H1 (cell line): ENCODE measurements around the gene KRT77. TPM values are rescaled to one million over a fixed set of nuclear protein-coding genes. Genes with fewer than 3 reads are reported as not detected.

ENCODE experiments used
- CTCF ChIA-PET: fragments of 300-600 bp; sonication (Branson Sonifier 250); formaldehyde crosslinking; loops from one replicate; lab custom pipeline; 2021; ENCODE audit not compliant: partially characterized antibody; lab: Charles Lee
- POLR2A ChIA-PET: fragments of 300-600 bp; sonication (Branson Sonifier 250); formaldehyde crosslinking; loops from one replicate; lab custom pipeline; 2021; ENCODE audit warnings: inconsistent platforms; ENCODE audit not compliant: partially characterized antibody; lab: Charles Lee
- DNase-seq, 2 experiments: peaks; one replicate each; pipeline versions ENCODE4 v3.0.0 to v3.0.0-alpha.2; 2010 to 2022; ENCODE audit warnings: low spot score in 2 of 2, low read depth in 1 of 2, mixed read lengths in 1 of 2
- FAIRE-seq: peaks from 2 replicates; lab custom pipeline; 2011; peaks lifted over from hg19 to GRCh38; lab: Jason Lieb, UNC
- H2AFZ ChIP-seq: 2 replicates; pipeline ENCODE4 v1.8.1; 2012; ENCODE audit warnings: low read length, inconsistent platforms
- H2AK5ac ChIP-seq: 2 replicates; pipeline ENCODE4 v1.6.1; 2013; ENCODE audit warnings: low read depth, low read length
- H2BK120ac ChIP-seq: replicated peaks from 2 replicates; pipeline ENCODE3; 2013; ENCODE audit warnings: low read depth, low read length, inconsistent platforms
- H2BK12ac ChIP-seq: 2 replicates; pipeline ENCODE4 v1.6.1; 2013; ENCODE audit warnings: low read depth, low read length
- H2BK15ac ChIP-seq: 2 replicates; pipeline ENCODE4 v1.6.1; 2013; ENCODE audit warnings: low read length
- H2BK20ac ChIP-seq: 2 replicates; pipeline ENCODE4 v1.6.1; 2013; ENCODE audit warnings: low read length
- H2BK5ac ChIP-seq: 2 replicates; pipeline ENCODE4 v1.6.1; 2013; ENCODE audit warnings: low read depth, low read length
- H3K14ac ChIP-seq: 2 replicates; pipeline ENCODE4 v1.6.1; 2013; ENCODE audit warnings: inconsistent platforms; ENCODE audit not compliant: insufficient read length
- H3K18ac ChIP-seq: 2 replicates; pipeline ENCODE4 v1.6.1; 2013; ENCODE audit warnings: low read length; ENCODE audit errors: extremely low read depth
- H3K23ac ChIP-seq: 2 replicates; pipeline ENCODE4 v1.6.1; 2013; ENCODE audit warnings: inconsistent platforms; ENCODE audit not compliant: insufficient read length
- H3K23me2 ChIP-seq: 2 replicates; pipeline ENCODE4 v1.6.1; 2013; ENCODE audit warnings: low read depth, low read length
- H3K27ac ChIP-seq: 2 replicates; pipeline ENCODE4 v1.6.1; 2011; ENCODE audit warnings: low read depth, low read length, inconsistent platforms
- H3K27me3 ChIP-seq, 4 experiments: replicated peaks in 1 of 4; 1 replicate in 1 of 4; 2 replicates in 3 of 4; pipeline versions ENCODE4 v1.6.1 to v1.8.1; 2011 to 2013; ENCODE audit warnings: low read length in 3 of 4, mild to moderate bottlenecking in 3 of 4, inconsistent platforms in 2 of 4, mixed read lengths in 2 of 4, moderate library complexity in 1 of 4; ENCODE audit not compliant: control insufficient read depth in 3 of 4, insufficient read depth in 3 of 4; ENCODE audit errors: extremely low read depth in 1 of 4
- H3K36me3 ChIP-seq, 4 experiments: 2 replicates each; pipeline versions ENCODE4 v1.6.1 to v1.8.1; 2011 to 2013; ENCODE audit warnings: mild to moderate bottlenecking in 4 of 4, low read length in 3 of 4, moderate library complexity in 2 of 4, control low read depth in 1 of 4, inconsistent platforms in 1 of 4; ENCODE audit not compliant: insufficient read depth in 4 of 4, control insufficient read depth in 2 of 4
- H3K4ac ChIP-seq: replicated peaks from 2 replicates; pipeline ENCODE3; 2013; ENCODE audit warnings: low read length, low read depth, mixed read lengths, inconsistent platforms; ENCODE audit not compliant: insufficient read length
- H3K4me1 ChIP-seq, 4 experiments: replicated peaks in 1 of 4; 1 replicate in 1 of 4; 2 replicates in 3 of 4; pipeline versions ENCODE4 v1.6.1 to v1.8.1; 2011 to 2013; ENCODE audit warnings: low read length in 3 of 4, inconsistent platforms in 2 of 4, mixed read lengths in 1 of 4; ENCODE audit not compliant: insufficient read depth in 4 of 4, control insufficient read depth in 3 of 4
- H3K4me2 ChIP-seq, 2 experiments: 2 replicates each; pipeline versions ENCODE4 v1.6.1 to v1.8.1; 2011 to 2013; ENCODE audit warnings: low read depth in 2 of 2, low read length in 2 of 2, control low read depth in 1 of 2, inconsistent platforms in 1 of 2, mild to moderate bottlenecking in 1 of 2; ENCODE audit not compliant: insufficient read depth in 1 of 2
- H3K4me3 ChIP-seq, 4 experiments: fragments of 200-600, 300-600 bp in 1 of 4; sonication (generic), shearing (Covaris generic), sonication (Bioruptor Twin) in 1 of 4; 2 replicates each; pipeline versions ENCODE4 v1.5.1 to v1.8.1; 2011 to 2016; ENCODE audit warnings: low read length in 4 of 4, low read depth in 3 of 4, control low read depth in 2 of 4, inconsistent platforms in 2 of 4, mild to moderate bottlenecking in 2 of 4, mixed read lengths in 1 of 4, moderate library complexity in 1 of 4; ENCODE audit not compliant: insufficient read depth in 2 of 4; ENCODE audit errors: extremely low read depth in 1 of 4
- H3K56ac ChIP-seq: replicated peaks from 2 replicates; pipeline ENCODE3; 2013; ENCODE audit warnings: low read depth, mild to moderate bottlenecking, mixed read lengths, low read length, inconsistent platforms; ENCODE audit not compliant: insufficient read length
- H3K79me1 ChIP-seq: 2 replicates; pipeline ENCODE4 v1.6.1; 2013; ENCODE audit warnings: low read depth, low read length, control low read depth
- H3K79me2 ChIP-seq, 2 experiments: 2 replicates each; pipeline versions ENCODE4 v1.6.1 to v1.8.1; 2012 to 2013; ENCODE audit warnings: low read length in 2 of 2, mild to moderate bottlenecking in 2 of 2, inconsistent platforms in 1 of 2; ENCODE audit not compliant: insufficient read depth in 2 of 2, control insufficient read depth in 1 of 2
- H3K9ac ChIP-seq, 4 experiments: replicated peaks in 1 of 4; 1 replicate in 1 of 4; 2 replicates in 3 of 4; pipeline versions ENCODE4 v1.6.1 to v1.8.1; 2011 to 2013; ENCODE audit warnings: low read depth in 3 of 4, low read length in 3 of 4, control low read depth in 2 of 4, mild to moderate bottlenecking in 2 of 4, moderate library complexity in 2 of 4, inconsistent platforms in 1 of 4; ENCODE audit errors: extremely low read depth in 1 of 4
- H3K9me3 ChIP-seq, 2 experiments: 2 replicates each; pipeline versions ENCODE4 v1.6.1 to v1.8.1; 2012 to 2013; ENCODE audit warnings: mild to moderate bottlenecking in 2 of 2, moderate library complexity in 2 of 2, control low read depth in 1 of 2, inconsistent platforms in 1 of 2, low read depth in 1 of 2, low read length in 1 of 2, mixed read lengths in 1 of 2; ENCODE audit not compliant: insufficient read depth in 2 of 2
- H4K20me1 ChIP-seq, 2 experiments: replicated peaks in 1 of 2; 2 replicates each; pipeline versions ENCODE3 to v1.8.1; 2011 to 2013; ENCODE audit warnings: inconsistent platforms in 2 of 2, low read length in 2 of 2, mild to moderate bottlenecking in 1 of 2; ENCODE audit not compliant: insufficient read depth in 2 of 2, control insufficient read depth in 1 of 2
- H4K5ac ChIP-seq: 2 replicates; pipeline ENCODE4 v1.6.1; 2013; ENCODE audit warnings: low read length, low read depth, mixed read lengths, inconsistent platforms; ENCODE audit not compliant: insufficient read length
- H4K8ac ChIP-seq: 2 replicates; pipeline ENCODE4 v1.8.0; 2013; ENCODE audit warnings: mild to moderate bottlenecking, moderate library complexity, low read length, inconsistent platforms; ENCODE audit not compliant: insufficient read depth; ENCODE audit errors: extremely low read depth
- H4K91ac ChIP-seq: replicated peaks from 2 replicates; pipeline ENCODE3; 2013; ENCODE audit warnings: low read length, mixed read lengths, inconsistent platforms; ENCODE audit not compliant: insufficient read length
- ATF3 ChIP-seq: IDR thresholded peaks from 2 replicates; pipeline ENCODE4 v1.6.1; 2011; ENCODE audit warnings: low read depth, mild to moderate bottlenecking, low read length; ENCODE audit not compliant: insufficient read depth
- BCL11A ChIP-seq, 2 experiments: IDR thresholded peaks; one replicate each; pipeline ENCODE4 v1.6.1; 2011; ENCODE audit warnings: low read depth in 2 of 2, low read length in 2 of 2, mild to moderate bottlenecking in 2 of 2
- BRCA1 ChIP-seq: IDR thresholded peaks from 2 replicates; pipeline ENCODE4 v1.6.1; 2012; ENCODE audit warnings: low read depth, low read length, improper control_type of control experiment
- CTBP2 ChIP-seq: IDR thresholded peaks from 2 replicates; pipeline ENCODE4 v1.7.0; 2011; ENCODE audit warnings: borderline replicate concordance, mild to moderate bottlenecking, moderate library complexity, mixed read lengths, low read length; ENCODE audit not compliant: insufficient read depth, insufficient read length
- E2F6 ChIP-seq: IDR thresholded peaks from 2 replicates; pipeline ENCODE4 v1.6.1; 2012; ENCODE audit warnings: inconsistent platforms
- EP300 ChIP-seq, 2 experiments: IDR thresholded peaks; 1 replicate in 1 of 2; 2 replicates in 1 of 2; pipeline ENCODE4 v1.6.1; 2011 to 2012; ENCODE audit warnings: low read depth in 2 of 2, low read length in 2 of 2, mild to moderate bottlenecking in 2 of 2, borderline replicate concordance in 1 of 2, inconsistent platforms in 1 of 2, moderate library complexity in 1 of 2
- FOSL1 ChIP-seq: IDR thresholded peaks from 2 replicates; pipeline ENCODE4 v1.6.1; 2011; ENCODE audit warnings: mild to moderate bottlenecking, low read depth, low read length, moderate library complexity; ENCODE audit not compliant: insufficient read depth
- JUN ChIP-seq: IDR thresholded peaks from 2 replicates; pipeline ENCODE4 v1.6.1; 2011; ENCODE audit warnings: low read depth, mild to moderate bottlenecking, improper control_type of control experiment, low read length
- JUND ChIP-seq: IDR thresholded peaks from 2 replicates; pipeline ENCODE4 v1.6.1; 2011; ENCODE audit warnings: mild to moderate bottlenecking, improper control_type of control experiment, low read length
- POLR2AphosphoS5 ChIP-seq: IDR thresholded peaks from 2 replicates; pipeline ENCODE4 v1.6.1; 2011; ENCODE audit warnings: low read depth, low read length
- SAP30 ChIP-seq: fragments of 300-600 bp; sonication (generic); IDR thresholded peaks from 2 replicates; pipeline ENCODE4 v1.7.1; 2012; ENCODE audit warnings: low read length, moderate library complexity, mild to moderate bottlenecking, inconsistent platforms; ENCODE audit not compliant: insufficient read depth, insufficient replicate concordance
- TBP ChIP-seq: IDR thresholded peaks from 2 replicates; pipeline ENCODE4 v1.6.1; 2011; ENCODE audit warnings: low read depth, low read length, improper control_type of control experiment
- polyA plus RNA-seq, 7 experiments: library from polyadenylated mRNA; depleted of rRNA in 3 of 7; stranded (reverse) in 5 of 7; unstranded in 2 of 7; fragments of >200 nt in 5 of 7; fragments of 200-250 nt in 2 of 7; gene quantifications; 1 replicate in 5 of 7; 2 replicates in 1 of 7; 4 replicates in 1 of 7; pipeline versions ENCODE4 v1.2.1 to v1.2.3, GENCODE V29; 2011 to 2013; ENCODE audit warnings: missing spikeins in 2 of 7, mixed read lengths in 2 of 7
- total RNA-seq: library from RNA; stranded (reverse); fragmentation: NEBNext Ultra II Directional; extraction: Animal tissue kit (Norgen Biotek cat#: 25700); gene quantifications from 2 replicates; pipeline ENCODE4 v1.2.1, GENCODE V29; 2021

Gene KRT77
- total and polyA plus RNA-seq, 2 of the 8 experiments (the other 6 are each of a cell fraction or from before 2014, with no cell fraction given), result 0.02 TPM; not detected in 1

- Histone ChIP-seq H3K4me2 (no peak overlapping the region), H3K9ac (no peak overlapping the region), H2BK12ac (no peak overlapping the region), H2BK5ac (no peak overlapping the region), H3K79me1 (no peaks in the 10 kb centered on the region), H2BK20ac (no peak overlapping the region), H3K4me1 (no peaks in the 10 kb centered on the region), H3K4me3 (no peak overlapping the region), H4K5ac (no peak overlapping the region), H3K79me2 (no peaks in the 10 kb centered on the region), H2AFZ (no peak overlapping the region), H3K36me3 (no peaks in the 10 kb centered on the region), H4K20me1 (no peaks in the 10 kb centered on the region), H3K56ac (no peak overlapping the region), H3K14ac (no peak overlapping the region), H3K27me3 (no peaks in the 10 kb centered on the region), H3K23me2 (no peaks in the 10 kb centered on the region), H3K18ac (no peak overlapping the region), H3K23ac (no peak overlapping the region), H3K9me3 (no peaks in the 10 kb centered on the region), H4K8ac (no peak overlapping the region), H2AK5ac (no peak overlapping the region), H4K91ac (no peak overlapping the region), H3K27ac (no peak overlapping the region), H2BK15ac (no peak overlapping the region), H3K4ac (no peak overlapping the region), H2BK120ac (no peak overlapping the region)
- TF ChIP-seq EP300 (IDR thresholded peaks at IDR 0.05; ENCODE audit: borderline replicate concordance in 1 of 2, low read depth in 2 of 2, low read length in 2 of 2), result no peak
- no peak for TF ChIP-seq BCL11A (IDR thresholded peaks at IDR 0.05; ENCODE audit: low read depth in 2 of 2, low read length in 2 of 2)
- TF ChIP-seq E2F6, result no peak
- no peak for TF ChIP-seq CTBP2
- no peak for TF ChIP-seq TBP
- TF ChIP-seq FOSL1, result no peak
- TF ChIP-seq ATF3, result no peak
- TF ChIP-seq POLR2AphosphoS5, result no peak
- TF ChIP-seq JUND, result no peak
- no peak for TF ChIP-seq SAP30
- TF ChIP-seq JUN, result no peak
- no peak for TF ChIP-seq BRCA1
- FAIRE-seq (no peak), DNase-seq (no peak)
- ChIA-PET CTCF (interaction anchor here (0.6 to 5.8 kb wide), 9 partner anchors 10 to 302 kb away, joined by 3 to 26 read pairs (median 5); no protein-coding TSS in a partner anchor), POLR2A (no interaction called here)
Observed at GRCh38 chr12:52663420-52663819, 39.9 kb downstream of the KRT77 start.
